Ishikawa (cell line): ENCODE results near the gene SOX10.

ENCODE experiments used
- CEBPB ChIP-seq: IDR thresholded peaks from 2 replicates; pipeline ENCODE4 v1.6.1; 2012
- CREB1 ChIP-seq: IDR thresholded peaks from 2 replicates; pipeline ENCODE4 v1.6.1; 2012; ENCODE audit warnings: low read depth
- EGR1 ChIP-seq: IDR thresholded peaks from 2 replicates; pipeline ENCODE4 v1.6.1; 2012
- EP300 ChIP-seq: IDR thresholded peaks from 2 replicates; pipeline ENCODE4 v1.6.1; 2012; ENCODE audit warnings: borderline replicate concordance
- FOXM1 ChIP-seq: IDR thresholded peaks from 2 replicates; pipeline ENCODE4 v1.6.1; 2012; ENCODE audit warnings: low read depth, borderline replicate concordance
- MAX ChIP-seq: IDR thresholded peaks from 2 replicates; pipeline ENCODE4 v1.6.1; 2012
- NFIC ChIP-seq: IDR thresholded peaks from 2 replicates; pipeline ENCODE4 v1.6.1; 2012
- RAD21 ChIP-seq: IDR thresholded peaks from 2 replicates; pipeline ENCODE4 v1.6.1; 2012; ENCODE audit warnings: low read depth
- REST ChIP-seq: IDR thresholded peaks from 2 replicates; pipeline ENCODE4 v1.6.1; 2012; ENCODE audit warnings: low read depth, mild to moderate bottlenecking
- TAF1 ChIP-seq: IDR thresholded peaks from 2 replicates; pipeline ENCODE4 v1.6.1; 2012; ENCODE audit warnings: low read depth, mild to moderate bottlenecking
- TCF12 ChIP-seq: IDR thresholded peaks from 2 replicates; pipeline ENCODE4 v1.6.1; 2012; ENCODE audit warnings: low read depth
- TEAD4 ChIP-seq: IDR thresholded peaks from 2 replicates; pipeline ENCODE4 v1.6.1; 2012
- USF1 ChIP-seq: IDR thresholded peaks from 2 replicates; pipeline ENCODE4 v1.6.1; 2012
- YY1 ChIP-seq: IDR thresholded peaks from 2 replicates; pipeline ENCODE4 v1.6.1; 2012; ENCODE audit warnings: low read depth
- ZBTB7A ChIP-seq: IDR thresholded peaks from 2 replicates; pipeline ENCODE4 v1.6.1; 2012; ENCODE audit warnings: low read depth

The SOX10 gene

GRCh38 chr22:37933711-37934376 lies 50.5 kb downstream of the SOX10 start:
- TF ChIP-seq YY1: peak; percentile 19; the same call in 1 of the 2 replicates
- no peak for TF ChIP-seq EGR1
- TF ChIP-seq NFIC: no peak
- TF ChIP-seq CREB1: no peak
- TF ChIP-seq FOXM1: no peak
- 0 out of 2 replicates have a peak, but pooled peaks have one; percentile 21 for TF ChIP-seq MAX
- no peak for TF ChIP-seq USF1
- no peak for TF ChIP-seq CEBPB
- TF ChIP-seq TCF12: peak; percentile 16; the same call in 1 of the 2 replicates
- no peak for TF ChIP-seq ZBTB7A
- TF ChIP-seq RAD21: peak; percentile 62
- TF ChIP-seq TEAD4: no peak
- no peak for TF ChIP-seq TAF1
- no peak for TF ChIP-seq EP300
- no peak for TF ChIP-seq REST

GRCh38 chr22:37932821-37933578 lies 51.4 kb downstream of the SOX10 start:
- TF ChIP-seq CREB1 (no peak), TCF12 (no peak), EGR1 (no peak), MAX (no peak), RAD21 (no peak), TEAD4 (no peak), USF1 (no peak), FOXM1 (no peak)

GRCh38 chr22:37932401-37932800 lies 52.0 kb downstream of the SOX10 start:
- TF ChIP-seq EGR1: no peak
- TF ChIP-seq NFIC: no peak
- TF ChIP-seq CREB1: no peak
- TF ChIP-seq EP300: no peak
- no peak for TF ChIP-seq CEBPB
- no peak for TF ChIP-seq YY1
- no peak for TF ChIP-seq USF1
- TF ChIP-seq REST: no peak
- no peak for TF ChIP-seq TAF1
- TF ChIP-seq FOXM1: no peak

- no peak for TF ChIP-seq CEBPB
- no peak for TF ChIP-seq EGR1
- no peak for TF ChIP-seq ZBTB7A
- no peak for TF ChIP-seq TCF12
- TF ChIP-seq TAF1: no peak
These were observed 52.4 kb downstream of the SOX10 start for GRCh38 chr22:37931893-37932389.

GRCh38 chr22:37930952-37931440 lies 53.4 kb downstream of the SOX10 start:
- TF ChIP-seq TCF12 (peak; percentile 32; the same call in 1 of the 2 replicates), YY1 (no peak)
